Middle frontal gyrus (tissue), 1 donor: Measurements from ENCODE around the gene PAIP2.
"Not testable (repeated sequence)": the region's sequence is repeated elsewhere in the genome, so short reads cannot be mapped to it uniquely, and the experiment has no call there.

ENCODE experiments used
- DNase-seq: peaks from one replicate; pipeline ENCODE4 v3.0.0-alpha.2; 2015; ENCODE audit warnings: low spot score; ENCODE audit errors: extremely low spot score

The PAIP2 gene

DNA sequence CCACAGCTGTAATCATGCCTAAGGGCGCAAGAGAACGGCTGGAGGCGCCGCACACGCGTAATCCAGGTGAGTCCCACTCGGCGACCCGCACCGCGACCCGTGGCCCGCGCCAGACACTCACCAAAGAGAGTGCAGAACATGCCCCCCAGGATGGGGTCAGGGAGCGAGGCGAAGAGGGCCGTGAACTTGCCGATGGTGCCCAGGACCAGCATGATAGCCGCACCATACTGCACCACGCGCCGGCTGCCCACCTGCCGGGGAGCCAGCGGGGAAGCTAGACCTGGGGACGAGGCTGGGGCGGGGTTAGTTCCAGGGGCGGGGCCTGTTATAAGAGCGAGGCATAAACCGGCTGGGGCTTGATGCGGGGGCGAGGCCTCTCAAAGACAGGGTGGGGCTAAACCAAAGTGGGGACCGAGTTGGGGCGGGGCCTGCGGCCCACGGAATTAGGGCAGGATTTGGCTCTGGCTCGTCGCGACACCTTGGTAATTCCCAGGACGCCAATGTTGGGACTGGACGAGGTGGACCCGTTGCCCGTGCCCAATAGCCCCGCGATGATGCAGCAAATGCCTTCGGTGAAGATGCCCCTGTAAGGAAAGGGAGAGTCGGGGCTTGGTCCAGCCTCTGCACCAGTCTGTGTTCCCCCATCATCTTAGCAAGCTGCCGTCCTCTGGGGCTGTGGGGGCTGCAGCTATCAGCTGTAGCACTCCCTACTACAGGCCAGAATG lies 36.6 kb downstream of the PAIP2 start:
- DNase-seq, result no peak

- no peak for DNase-seq
These were observed 37.3 kb downstream of the PAIP2 start for GRCh38 chr5:139378941-139379361.

DNA sequence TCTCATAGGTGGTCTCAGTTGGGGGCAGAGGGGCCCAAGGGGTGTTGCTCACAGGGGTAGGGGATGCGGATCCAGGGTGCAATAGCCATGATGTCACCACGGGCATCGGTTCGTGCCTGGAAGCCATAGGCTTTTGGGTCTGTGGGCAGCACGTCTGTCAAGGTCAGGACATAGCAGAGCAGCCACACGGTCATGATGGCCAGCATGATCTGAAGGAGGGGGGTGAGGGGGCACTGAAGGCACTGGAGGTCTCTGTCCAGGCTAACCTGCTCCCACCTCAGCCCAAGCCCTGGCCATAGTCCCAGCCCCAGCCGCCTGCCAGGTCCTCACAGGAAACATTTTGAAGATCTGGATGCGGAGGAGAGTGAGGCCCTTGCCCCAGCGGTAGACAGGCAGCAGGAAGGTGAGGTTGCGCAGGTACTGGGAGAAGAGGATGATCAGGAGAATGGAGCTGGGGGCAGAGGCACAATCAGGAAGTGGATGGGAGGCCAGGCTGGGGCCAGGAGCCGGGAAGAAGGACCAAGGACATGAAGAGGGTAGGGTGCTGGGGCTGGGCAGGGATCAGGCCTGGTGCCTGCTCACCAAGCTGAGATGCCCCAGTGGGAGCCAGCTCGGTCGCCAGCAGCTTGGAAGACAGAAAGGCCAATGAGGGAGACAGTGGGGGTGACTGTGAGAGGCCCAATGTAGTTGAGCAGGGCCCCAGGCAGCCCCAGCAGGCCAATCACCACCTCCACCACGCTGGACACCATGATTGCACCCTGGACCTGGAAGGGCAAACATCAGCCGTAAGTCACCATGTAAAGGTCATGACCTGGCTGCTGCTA lies 38.2 kb downstream of the PAIP2 start:
- DNase-seq, result no peak

GRCh38 chr5:139381837-139382761 lies 40.4 kb downstream of the PAIP2 start:
- no peak for DNase-seq

- DNase-seq, result no peak
These were observed 41.2 kb downstream of the PAIP2 start for GRCh38 chr5:139382807-139383206.

GRCh38 chr5:139383275-139383992 lies 41.8 kb downstream of the PAIP2 start, which contains the start of gene SLC23A1:
Gene SLC23A1 (minus strand): TSS chr5:139383297. CDS start chr5:139383253, 44 bp downstream.
- DNase-seq, result no peak

GRCh38 chr5:139383993-139384590 lies 42.4 kb downstream of the PAIP2 start:
- DNase-seq, result no peak

GRCh38 chr5:139384591-139385051 lies 43.0 kb downstream of the PAIP2 start:
- no peak for DNase-seq

GRCh38 chr5:139385061-139386049 lies 43.7 kb downstream of the PAIP2 start:
- DNase-seq, result no peak

DNA sequence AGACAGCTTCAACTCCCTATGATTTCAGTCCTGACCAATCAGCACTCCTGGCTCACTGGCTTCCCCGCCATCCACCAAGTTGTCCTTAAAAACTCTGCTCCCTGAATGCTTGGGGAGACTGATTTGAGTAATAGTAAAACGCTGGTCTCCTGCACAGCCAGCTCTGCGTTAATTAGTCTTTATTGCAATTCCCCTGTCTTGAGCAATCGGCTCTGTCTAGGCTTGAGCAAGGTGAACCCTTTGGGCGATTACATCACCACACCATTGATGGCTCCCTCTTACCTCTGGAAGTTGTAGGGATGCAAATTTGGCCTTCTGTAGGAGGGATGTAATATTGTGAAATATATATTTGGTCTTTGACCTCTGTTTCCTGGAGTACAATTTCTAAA lies 44.4 kb downstream of the PAIP2 start:
- no peak for DNase-seq

GRCh38 chr5:139386956-139387355 lies 45.3 kb downstream of the PAIP2 start:
- not testable (repeated sequence) for DNase-seq

GRCh38 chr5:139387611-139388197 lies 46.0 kb downstream of the PAIP2 start:
- no peak for DNase-seq

DNA sequence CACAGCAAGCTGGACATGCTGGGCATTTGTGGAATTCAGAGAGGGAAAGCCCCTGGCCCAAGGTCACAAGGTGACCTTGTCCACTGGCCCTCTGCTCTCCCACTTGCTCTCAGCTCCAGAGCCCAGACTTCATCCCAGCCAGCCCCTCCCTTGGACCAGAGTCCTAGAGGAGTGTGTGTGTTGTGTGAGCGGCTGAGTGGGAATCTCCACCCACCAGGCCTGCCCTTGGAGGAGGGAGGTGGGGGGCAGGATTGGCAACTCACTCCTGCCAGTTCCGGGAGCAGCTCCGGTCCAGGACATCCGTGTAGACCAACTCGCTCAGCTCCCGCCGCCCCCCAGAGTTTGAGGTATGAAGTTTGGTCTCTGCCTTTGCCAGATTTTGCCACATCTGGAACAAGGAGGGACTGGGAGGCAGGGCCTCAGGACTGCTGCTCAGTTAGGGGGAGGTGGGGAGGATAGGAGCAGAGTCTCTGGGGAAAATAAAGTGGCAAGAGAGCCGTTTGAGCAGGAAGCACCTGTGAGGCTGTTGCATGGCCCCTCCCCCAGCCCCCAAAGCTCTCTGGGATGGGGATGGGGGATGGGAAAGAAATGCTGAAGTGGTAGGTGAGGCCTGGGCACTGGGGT lies 46.7 kb downstream of the PAIP2 start:
- DNase-seq, result no peak

GRCh38 chr5:139389701-139390638 lies 48.3 kb downstream of the PAIP2 start, which contains the start of gene MZB1:
Gene MZB1 (minus strand): TSS chr5:139389913. CDS start chr5:139389856, 57 bp downstream.
- no peak for DNase-seq

GRCh38 chr5:139390639-139391569 lies 49.2 kb downstream of the PAIP2 start:
- DNase-seq, result no peak
